HepG2 (cell line): ENCODE results near the gene RABEP1. TPM values are rescaled to one million over a fixed set of nuclear protein-coding genes. Genes with fewer than 3 reads are reported as not detected.

Experiments used
- ATAC-seq: fragments of 200-7000 bp; cut with Tn5 transposase; 3 replicates; pipeline ENCODE4 v1.9.1; 2020; ENCODE audit warnings: mild to moderate bottlenecking, moderate library complexity
- BruUV-seq: library from RNA; stranded (reverse); fragments of 400-500 nt; replicated peaks from 2 replicates; lab custom pipeline; 2021; lab: Mats Ljungman, UMichigan
- CTCF ChIA-PET: fragments of 300-600 bp; formaldehyde crosslinking; extraction: SDS; loops from one replicate; lab custom pipeline; 2021; ENCODE audit warnings: low total read pairs, inconsistent platforms, low intra/inter-chr PET ratio; lab: Yijun Ruan, JAX
- POLR2A ChIA-PET: fragments of 350-600 bp; sonication (Branson Sonifier 250); formaldehyde crosslinking; loops from one replicate; lab custom pipeline; 2020; ENCODE audit warnings: antibody characterized with exemption, inconsistent platforms; lab: Yijun Ruan, JAX
- DNase-seq: peaks from one replicate; pipeline ENCODE4 v3.0.0-alpha.2; 2015; ENCODE audit warnings: low spot score
- FAIRE-seq: peaks from 3 replicates; lab custom pipeline; 2011; peaks lifted over from hg19 to GRCh38; lab: Jason Lieb, UNC
- H2AFZ ChIP-seq: one replicate; pipeline ENCODE4 v1.6.1; 2011; ENCODE audit warnings: low read length, inconsistent platforms
- H3K27ac ChIP-seq: fragments of 300-600 bp; 3 replicates; pipeline ENCODE4 v1.8.0; 2011; ENCODE audit warnings: mixed run types, mild to moderate bottlenecking, mixed read lengths, low read length, inconsistent platforms; ENCODE audit not compliant: insufficient read depth; ENCODE audit errors: extremely low read length
- H3K27me3 ChIP-seq, 2 experiments: fragments of 200-600 bp in 1 of 2; 2 replicates in 1 of 2; 3 replicates in 1 of 2; pipeline versions ENCODE4 v1.6.0 to v1.8.0; 2011; ENCODE audit warnings: low read length in 2 of 2, mild to moderate bottlenecking in 2 of 2, moderate library complexity in 2 of 2, inconsistent platforms in 1 of 2; ENCODE audit not compliant: insufficient read depth in 2 of 2, control insufficient read depth in 1 of 2
- H3K36me3 ChIP-seq, 2 experiments: fragments of 200-600 bp in 1 of 2; replicated peaks in 1 of 2; 2 replicates in 1 of 2; 3 replicates in 1 of 2; pipeline versions ENCODE4 v1.5.1 to v1.8.0; 2011; ENCODE audit warnings: low read length in 2 of 2, inconsistent platforms in 1 of 2; ENCODE audit not compliant: insufficient read depth in 2 of 2, control insufficient read depth in 1 of 2
- H3K4me1 ChIP-seq: 2 replicates; pipeline ENCODE4 v1.5.1; 2012; ENCODE audit warnings: low read length, inconsistent platforms; ENCODE audit not compliant: insufficient read depth
- H3K4me2 ChIP-seq: 2 replicates; pipeline ENCODE4 v1.6.0; 2011; ENCODE audit warnings: low read depth, low read length, inconsistent platforms
- H3K4me3 ChIP-seq, 3 experiments: fragments of 200-600 bp in 1 of 3; sonication (generic), shearing (Covaris generic) in 1 of 3; replicated peaks in 1 of 3; 2 replicates each; pipeline ENCODE4 v1.5.1; 2011 to 2016; ENCODE audit warnings: low read length in 3 of 3, inconsistent platforms in 2 of 3, low read depth in 2 of 3, mild to moderate bottlenecking in 2 of 3, control low read depth in 1 of 3, mixed read lengths in 1 of 3; ENCODE audit not compliant: insufficient read depth in 1 of 3
- H3K79me2 ChIP-seq: one replicate; pipeline ENCODE4 v1.6.1; 2011; ENCODE audit warnings: low read length, inconsistent platforms; ENCODE audit not compliant: insufficient read depth
- H3K9ac ChIP-seq: 2 replicates; pipeline ENCODE4 v1.6.0; 2011; ENCODE audit warnings: mild to moderate bottlenecking, low read depth, low read length, inconsistent platforms; ENCODE audit not compliant: insufficient read depth
- H3K9me3 ChIP-seq: 2 replicates; pipeline ENCODE4 v1.5.1; 2012; ENCODE audit warnings: mild to moderate bottlenecking, low read length
- H4K20me1 ChIP-seq: 2 replicates; pipeline ENCODE4 v1.6.0; 2011; ENCODE audit warnings: inconsistent platforms, mild to moderate bottlenecking, low read length, moderate library complexity; ENCODE audit not compliant: insufficient read depth
- ARID3A ChIP-seq: IDR thresholded peaks from 2 replicates; pipeline ENCODE4 v1.6.1; 2012; ENCODE audit warnings: low read depth, low read length, improper control_type of control experiment
- ASH2L ChIP-seq: fragments of 300-600, 200-600 bp; sonication (generic); IDR thresholded peaks from 2 replicates; pipeline ENCODE4 v1.7.0; 2017; ENCODE audit warnings: low read depth, mild to moderate bottlenecking, moderate library complexity, mixed read lengths, low read length; ENCODE audit not compliant: insufficient read length
- FOXO4 ChIP-seq: sonication (generic); formaldehyde crosslinking; conservative IDR thresholded peaks from 2 replicates; pipeline ENCODE4 v1.8.1; 2023; ENCODE audit warnings: missing genetic modification reagents
- KDM3A ChIP-seq: IDR thresholded peaks from 2 replicates; pipeline ENCODE4 v1.6.1; 2018; ENCODE audit warnings: low read depth, missing compliant biosample characterization
- NFKB2 ChIP-seq: sonication (generic); formaldehyde crosslinking; IDR thresholded peaks from 2 replicates; pipeline ENCODE4 v1.4.0; 2020; ENCODE audit warnings: missing genetic modification reagents, borderline replicate concordance
- TEAD2 ChIP-seq: sonication (generic); formaldehyde crosslinking; IDR thresholded peaks from 2 replicates; pipeline ENCODE4 v1.9.0; 2021; ENCODE audit warnings: missing genetic modification reagents
- TOPORS ChIP-seq: sonication (generic); formaldehyde crosslinking; IDR thresholded peaks from 2 replicates; pipeline ENCODE4 v1.8.0; 2023; ENCODE audit warnings: mild to moderate bottlenecking, missing genetic modification reagents
- ZFP36 ChIP-seq: fragments of 150-350 bp; IDR thresholded peaks from 2 replicates; pipeline ENCODE4 v1.6.1; 2018; ENCODE audit warnings: borderline replicate concordance, low read length, low read depth; ENCODE audit not compliant: partially characterized antibody
- ZNF343 ChIP-seq: sonication (generic); formaldehyde crosslinking; IDR thresholded peaks from 2 replicates; pipeline ENCODE4 v1.4.0; 2020; ENCODE audit warnings: mild to moderate bottlenecking, missing genetic modification reagents
- ZNF614 ChIP-seq: IDR thresholded peaks from 2 replicates; pipeline ENCODE4 v1.6.1; 2018; ENCODE audit warnings: missing biosample characterization, missing genetic modification reagents, inconsistent platforms, borderline replicate concordance
- WGBS: methylation state at CpG from one replicate; pipeline ENCODE4 v1.1.6; 2017; ENCODE audit warnings: low lambda C conversion rate; 5-methylcytosine and 5-hydroxymethylcytosine counted together
- in situ Hi-C: cut with HindIII; loops from 2 replicates; pipeline ENCODE4 v1.10.0; 2017; ENCODE audit warnings: low pct_unique_long_range_greater_than_20kb; ENCODE audit not compliant: extremely low pct_ligation_motif_present
- intact Hi-C: fragments of 100-400 bp; cut with micrococcal nuclease; formaldehyde crosslinking; loops from one replicate; pipeline ENCODE4 v1.10.0; 2022; ENCODE audit not compliant: unreplicated experiment
- polyA plus RNA-seq, 8 experiments: library from polyadenylated mRNA; depleted of rRNA in 3 of 8; stranded (reverse) in 7 of 8; unstranded in 1 of 8; fragments of >200 nt; fragmentation: Illumina TruSeq in 4 of 8; extraction: Trizol in 4 of 8; gene quantifications; 2 replicates each; pipeline versions ENCODE4 v1.2.1 to v1.2.3, GENCODE V29; 2011 to 2016; ENCODE audit warnings: low read depth in 4 of 8, missing spikeins in 1 of 8, mixed read lengths in 1 of 8; ENCODE audit not compliant: insufficient read depth in 1 of 8
- total RNA-seq, 5 experiments: library from RNA; depleted of rRNA; stranded (reverse); fragments of >200 nt; fragmentation: Illumina TruSeq; extraction: Trizol; gene quantifications; 2 replicates each; pipeline ENCODE4 v1.2.3, GENCODE V29; 2016; ENCODE audit warnings: low read depth in 1 of 5

RABEP1 gene
- total and polyA plus RNA-seq, 2 of the 13 experiments (the other 11 are each of a cell fraction or from before 2014, with no cell fraction given): 13.7 to 41.5 TPM

- CTCF ChIA-PET: no interaction called here
- Histone ChIP-seq H3K79me2 (peaks cover 38% of the 10 kb centered on the region), H3K27ac (no peak overlapping the region), H4K20me1 (no peaks in the 10 kb centered on the region), H2AFZ (no peak overlapping the region), H3K27me3 (no peaks in the 10 kb centered on the region), H3K4me3 (no peak overlapping the region), H3K9ac (no peak overlapping the region), H3K4me2 (no peak overlapping the region), H3K9me3 (no peaks in the 10 kb centered on the region), H3K36me3 (peaks cover 16 to 63% of the 10 kb centered on the region in 2 experiments), H3K4me1 (peaks cover 40% of the 10 kb centered on the region)
- TF ChIP-seq NFKB2 (CRISPR knock-in tag): no peak
- TF ChIP-seq ARID3A: no peak
- TF ChIP-seq TOPORS (CRISPR knock-in tag): no peak
- TF ChIP-seq TEAD2 (CRISPR knock-in tag): no peak
- TF ChIP-seq ZFP36: no peak
- no peak for TF ChIP-seq KDM3A (CRISPR knock-in tag)
- TF ChIP-seq FOXO4: no peak
- no peak for TF ChIP-seq ASH2L
- no peak for TF ChIP-seq ZNF614
- no peak for TF ChIP-seq ZNF343 (CRISPR knock-in tag)
- BruUV-seq: no TSS peak
- FAIRE-seq (no peak), ATAC-seq (no peak), DNase-seq (no peak)
- intact Hi-C loops (no loop called here), in situ Hi-C loops (no loop called here)
- 95% methylated on average over 4 of the region's 4 CpGs for WGBS
- POLR2A ChIA-PET: no interaction called here
Observed at GRCh38 chr17:5413682-5414081, 131.6 kb downstream of the RABEP1 start.
